Panc1 (cell line): Measurements from ENCODE around the gene FERMT3. TPM values are rescaled to one million over a fixed set of nuclear protein-coding genes. Genes with fewer than 3 reads are reported as not detected.

Experiments used
- ATAC-seq: fragments of 200-7000 bp; cut with Tn5 transposase; 2 replicates; pipeline ENCODE4 v1.9.1; 2020; ENCODE audit warnings: mild to moderate bottlenecking, moderate library complexity
- BruUV-seq: library from RNA; stranded (reverse); fragments of 400-500 nt; replicated peaks from 2 replicates; lab custom pipeline; 2021; lab: Mats Ljungman, UMichigan
- CTCF ChIA-PET: fragments of 300-600 bp; sonication (Branson Sonifier 250); formaldehyde crosslinking; loops from one replicate; lab custom pipeline; 2022; ENCODE audit warnings: antibody characterized with exemption; lab: Charles Lee
- POLR2A ChIA-PET: fragments of 300-600 bp; sonication (Branson Sonifier 250); formaldehyde crosslinking; loops from one replicate; lab custom pipeline; 2022; ENCODE audit warnings: antibody characterized with exemption; lab: Charles Lee
- DNase-seq: peaks from one replicate; pipeline ENCODE4 v3.0.0-alpha.2; 2010; ENCODE audit warnings: low read depth, low spot score
- H3K27ac ChIP-seq: 2 replicates; pipeline ENCODE4 v1.5.1; 2011; ENCODE audit warnings: mild to moderate bottlenecking, low read length, inconsistent platforms
- H3K27me3 ChIP-seq: fragments of 200-500 bp; sonication (Bioruptor generic); 2 replicates; pipeline ENCODE4 v1.6.0; 2014; ENCODE audit warnings: low read length, inconsistent platforms; ENCODE audit not compliant: control insufficient read depth, insufficient read depth
- H3K36me3 ChIP-seq: fragments of 200-500 bp; sonication (Bioruptor generic); 2 replicates; pipeline ENCODE4 v1.5.1; 2014; ENCODE audit warnings: inconsistent platforms, mild to moderate bottlenecking, low read length, moderate library complexity; ENCODE audit not compliant: control insufficient read depth, insufficient read depth
- H3K4me1 ChIP-seq: 2 replicates; pipeline ENCODE4 v1.5.1; 2011; ENCODE audit warnings: inconsistent platforms, mild to moderate bottlenecking, low read length, moderate library complexity; ENCODE audit not compliant: control insufficient read depth, insufficient read depth
- H3K4me3 ChIP-seq, 2 experiments: 2 replicates each; pipeline ENCODE4 v1.5.1; 2011 to 2012; ENCODE audit warnings: low read depth in 2 of 2, low read length in 2 of 2, mild to moderate bottlenecking in 2 of 2, inconsistent platforms in 1 of 2, moderate library complexity in 1 of 2
- H3K9me3 ChIP-seq: fragments of 200-500 bp; sonication (Bioruptor generic); 2 replicates; pipeline ENCODE4 v1.5.1; 2014; ENCODE audit warnings: low read depth, mild to moderate bottlenecking, inconsistent platforms, low read length, moderate library complexity; ENCODE audit not compliant: control insufficient read depth, insufficient read depth
- CTCF ChIP-seq: fragments of 450-650 bp; IDR thresholded peaks from 2 replicates; pipeline ENCODE4 v1.5.1; 2017; ENCODE audit warnings: mild to moderate bottlenecking
- POLR2AphosphoS5 ChIP-seq: IDR thresholded peaks from 2 replicates; pipeline ENCODE4 v1.6.1; 2012; ENCODE audit warnings: mild to moderate bottlenecking, low read depth, low read length, moderate library complexity
- REST ChIP-seq, 2 experiments: IDR thresholded peaks; 2 replicates each; pipeline ENCODE4 v1.6.1; 2011 to 2012; ENCODE audit warnings: low read depth in 2 of 2, control low read depth in 1 of 2, low read length in 1 of 2, mild to moderate bottlenecking in 1 of 2, moderate library complexity in 1 of 2; ENCODE audit not compliant: insufficient read depth in 1 of 2
- SIN3A ChIP-seq: IDR thresholded peaks from 2 replicates; pipeline ENCODE4 v1.6.1; 2012; ENCODE audit warnings: low read depth, mild to moderate bottlenecking, low read length, moderate library complexity, borderline replicate concordance; ENCODE audit not compliant: insufficient read depth
- TCF7L2 ChIP-seq: IDR thresholded peaks from 2 replicates; pipeline ENCODE4 v1.6.1; 2011; ENCODE audit warnings: mild to moderate bottlenecking, low read depth, low read length, inconsistent platforms
- in situ Hi-C: cut with HindIII; loops from 2 replicates; pipeline ENCODE4 v1.10.0; 2016; ENCODE audit warnings: low sequenced_read_pairs, low pct_unique_long_range_greater_than_20kb
- intact Hi-C: fragments of 100-400 bp; cut with micrococcal nuclease; formaldehyde crosslinking; loops from one replicate; pipeline ENCODE4 v1.10.0; 2022; ENCODE audit not compliant: unreplicated experiment
- total RNA-seq: library from RNA; stranded (reverse); gene quantifications from one replicate; pipeline ENCODE4 v1.2.1, GENCODE V29; 2021; ENCODE audit not compliant: unreplicated experiment

FERMT3 gene
- total RNA-seq, 1 experiment from 2014 or later = 2.9 TPM

- no peaks in the 10 kb centered on the region for H3K27me3 ChIP-seq
- ChIA-PET CTCF (no interaction called here), POLR2A (interaction anchor here (0.6 kb wide), 1 partner anchor 131 kb away, joined by 8 read pairs; no protein-coding TSS in a partner anchor)
- in situ Hi-C loops (no loop called here), intact Hi-C loops (no loop called here)
- peaks cover 7% of the 10 kb centered on the region; the same call in 1 of the 2 replicates for H3K9me3 ChIP-seq
- peaks cover 32% of the 10 kb centered on the region for H3K4me1 ChIP-seq
- DNase-seq = no peak
- ATAC-seq = no peak
- TF ChIP-seq TCF7L2 (no peak), REST (IDR thresholded peaks at IDR 0.05; ENCODE audit: insufficient read depth in 1 of 2, low read depth in 2 of 2, low read length in 1 of 2) (no peak), POLR2AphosphoS5 (no peak), SIN3A (no peak), CTCF (no peak)
- H3K36me3 ChIP-seq = no peaks in the 10 kb centered on the region
- no peak overlapping the region for H3K4me3 ChIP-seq
- peak overlapping the region; percentile 86 for H3K27ac ChIP-seq
- BruUV-seq = no TSS peak
Measured at GRCh38 chr11:64180891-64181290, 25.6 kb upstream of the FERMT3 start.

GRCh38 chr11:64181506-64182411 is 24.8 kb upstream of the FERMT3 start:
- H3K4me3 ChIP-seq = peak overlapping the region in 1 of 2 experiments; percentile 28; a peak in 2 of 4 replicates
- DNase-seq = peak; percentile 75
- H3K4me1 ChIP-seq = peaks cover 32% of the 10 kb centered on the region

More at GRCh38 chr11:64181506-64182411, 24.8 kb upstream of the FERMT3 start:
- intact Hi-C loops = no loop called here
- Histone ChIP-seq H3K36me3 (no peaks in the 10 kb centered on the region), H3K27ac (peak overlapping the region; percentile 86), H3K27me3 (no peaks in the 10 kb centered on the region), H3K9me3 (peaks cover 7% of the 10 kb centered on the region; the same call in 1 of the 2 replicates)
- POLR2A ChIA-PET = interaction anchor here (0.5 to 0.7 kb wide), 3 partner anchors 12 to 85 kb away, joined by 3 to 7 read pairs (median 7); no protein-coding TSS in a partner anchor
- BruUV-seq = no TSS peak
- ATAC-seq = peak; percentile 78
- in situ Hi-C loops = no loop called here
- CTCF ChIA-PET = interaction anchor here (0.7 kb wide), 1 partner anchor 70 kb away, joined by 4 read pairs; no protein-coding TSS in a partner anchor
- TF ChIP-seq REST (IDR thresholded peaks at IDR 0.05; ENCODE audit: insufficient read depth in 1 of 2, low read depth in 2 of 2, low read length in 1 of 2) (peak in 1 of 2 experiments; percentile 35; a peak in 1 of 4 replicates), TCF7L2 (no peak), POLR2AphosphoS5 (peak; percentile 53; the same call in 1 of the 2 replicates)
